Memory B cell (primary cell): Measurements from ENCODE around the gene HSF4.

Experiments
- ATAC-seq: fragments of 150-1000 bp; cut with Tn5 transposase; 2 replicates; pipeline ENCODE4 v1.10.0; 2021; ENCODE audit warnings: low read depth, mild to moderate bottlenecking, moderate library complexity
- DNase-seq, 2 donors: peaks; one replicate each; pipeline ENCODE4 v3.0.0; 2022; ENCODE audit warnings: low spot score in 2 of 2
- H3K27ac Mint-ChIP-seq: one replicate; pipeline ENCODE4 v1.8.0; 2022; ENCODE audit warnings: mild to moderate bottlenecking, moderate library complexity, mixed read lengths
- H3K27me3 Mint-ChIP-seq: one replicate; pipeline ENCODE4 v1.8.0; 2022; ENCODE audit warnings: mixed read lengths
- H3K36me3 Mint-ChIP-seq: one replicate; pipeline ENCODE4 v1.8.0; 2022; ENCODE audit warnings: mild to moderate bottlenecking, mixed read lengths
- H3K4me1 Mint-ChIP-seq: one replicate; pipeline ENCODE4 v1.8.0; 2022; ENCODE audit warnings: mixed read lengths
- H3K4me3 Mint-ChIP-seq: one replicate; pipeline ENCODE4 v1.8.0; 2022; ENCODE audit warnings: mild to moderate bottlenecking, moderate library complexity, mixed read lengths
- H3K9me3 Mint-ChIP-seq: one replicate; pipeline ENCODE4 v1.8.0; 2022; ENCODE audit warnings: mixed read lengths

HSF4 gene

DNA sequence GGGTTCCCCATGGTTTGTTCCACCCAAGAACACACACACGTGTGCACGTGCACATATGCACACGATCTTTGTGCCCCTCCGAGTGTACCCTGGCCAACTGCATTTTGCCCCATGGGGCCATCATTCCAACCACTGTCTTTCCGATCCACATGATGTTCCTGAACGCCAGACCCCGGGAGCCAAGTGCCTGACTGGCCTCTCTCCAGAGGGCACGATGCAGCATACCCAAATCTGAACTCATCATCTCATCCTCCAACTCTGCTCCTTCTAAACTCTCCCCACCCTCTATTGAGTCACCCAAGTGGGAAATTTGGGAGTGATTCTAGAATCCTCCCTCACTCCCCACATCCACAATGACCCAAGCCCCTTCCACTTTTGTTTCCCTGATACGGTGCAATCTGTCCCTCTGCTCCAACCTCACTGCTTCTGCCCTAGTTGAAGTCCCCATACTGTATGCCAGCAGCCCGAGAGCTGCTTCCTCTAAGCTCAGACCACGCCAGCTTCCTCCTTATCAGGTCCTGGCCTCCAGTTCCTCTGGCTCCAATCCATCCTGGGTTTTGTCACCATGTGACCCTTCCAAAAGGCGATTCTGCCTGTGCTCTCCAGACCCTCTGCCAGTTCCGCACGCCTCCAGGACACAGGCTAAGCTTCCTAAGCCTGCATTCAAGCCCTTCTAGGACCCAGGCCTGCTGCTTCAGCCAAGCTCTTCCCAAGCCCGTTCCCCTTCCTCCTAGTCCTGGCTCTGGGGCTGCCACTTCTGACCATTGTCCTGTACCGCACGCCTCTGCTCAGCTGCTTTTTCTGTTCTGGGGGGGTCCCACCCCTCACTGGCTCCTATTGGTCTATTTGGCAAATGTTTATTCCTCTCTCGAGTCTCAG, 52.3 kb downstream of the HSF4 start:
- ATAC-seq (no peak), DNase-seq (no peak)
- peaks cover 9% of the 10 kb centered on the region for H3K36me3 Mint-ChIP-seq
- H3K4me3 Mint-ChIP-seq: no peak overlapping the region
- no peak overlapping the region for H3K27ac Mint-ChIP-seq
- no peaks in the 10 kb centered on the region for H3K9me3 Mint-ChIP-seq
- no peaks in the 10 kb centered on the region for H3K27me3 Mint-ChIP-seq
- peaks cover 6% of the 10 kb centered on the region for H3K4me1 Mint-ChIP-seq
